Prostate gland (tissue), 2 donors: ENCODE data around the gene ARHGAP24.

ENCODE experiments used
- CTCF ChIP-seq, 4 experiments: fragments of 200-600 bp in 2 of 4; fragments of 450-650 bp in 2 of 4; sonication (generic) in 2 of 4; IDR thresholded peaks; 1 replicate in 3 of 4; 2 replicates in 1 of 4; pipeline ENCODE4 v1.5.1; 2016 to 2019; ENCODE audit warnings: antibody characterized with exemption in 4 of 4, mild to moderate bottlenecking in 2 of 4, moderate library complexity in 2 of 4
- POLR2A ChIP-seq: fragments of 450-650 bp; IDR thresholded peaks from one replicate; pipeline ENCODE4 v1.6.1; 2016; ENCODE audit warnings: antibody characterized with exemption, mild to moderate bottlenecking
- POLR2AphosphoS5 ChIP-seq: sonication (generic); formaldehyde crosslinking; IDR thresholded peaks from one replicate; pipeline ENCODE4 v1.6.1; 2017; ENCODE audit warnings: antibody characterized with exemption

GRCh38 chr4:85659610-85660218 lies 184.8 kb downstream of the ARHGAP24 start:
- TF ChIP-seq CTCF (IDR thresholded peaks at IDR 0.05) (no peak), POLR2A (no peak), POLR2AphosphoS5 (no peak)
